Panc1 (cell line): ENCODE results near the gene NEGR1. TPM values are rescaled to one million over a fixed set of nuclear protein-coding genes. Genes with fewer than 3 reads are reported as not detected.

Experiments used
- ATAC-seq: fragments of 200-7000 bp; cut with Tn5 transposase; 2 replicates; pipeline ENCODE4 v1.9.1; 2020; ENCODE audit warnings: mild to moderate bottlenecking, moderate library complexity
- BruUV-seq: library from RNA; stranded (reverse); fragments of 400-500 nt; replicated peaks from 2 replicates; lab custom pipeline; 2021; lab: Mats Ljungman, UMichigan
- CTCF ChIA-PET: fragments of 300-600 bp; sonication (Branson Sonifier 250); formaldehyde crosslinking; loops from one replicate; lab custom pipeline; 2022; ENCODE audit warnings: antibody characterized with exemption; lab: Charles Lee
- POLR2A ChIA-PET: fragments of 300-600 bp; sonication (Branson Sonifier 250); formaldehyde crosslinking; loops from one replicate; lab custom pipeline; 2022; ENCODE audit warnings: antibody characterized with exemption; lab: Charles Lee
- DNase-seq: peaks from one replicate; pipeline ENCODE4 v3.0.0-alpha.2; 2010; ENCODE audit warnings: low read depth, low spot score
- H3K27ac ChIP-seq: 2 replicates; pipeline ENCODE4 v1.5.1; 2011; ENCODE audit warnings: mild to moderate bottlenecking, low read length, inconsistent platforms
- H3K27me3 ChIP-seq: fragments of 200-500 bp; sonication (Bioruptor generic); 2 replicates; pipeline ENCODE4 v1.6.0; 2014; ENCODE audit warnings: low read length, inconsistent platforms; ENCODE audit not compliant: control insufficient read depth, insufficient read depth
- H3K36me3 ChIP-seq: fragments of 200-500 bp; sonication (Bioruptor generic); 2 replicates; pipeline ENCODE4 v1.5.1; 2014; ENCODE audit warnings: inconsistent platforms, mild to moderate bottlenecking, low read length, moderate library complexity; ENCODE audit not compliant: control insufficient read depth, insufficient read depth
- H3K4me1 ChIP-seq: 2 replicates; pipeline ENCODE4 v1.5.1; 2011; ENCODE audit warnings: inconsistent platforms, mild to moderate bottlenecking, low read length, moderate library complexity; ENCODE audit not compliant: control insufficient read depth, insufficient read depth
- H3K4me3 ChIP-seq, 2 experiments: 2 replicates each; pipeline ENCODE4 v1.5.1; 2011 to 2012; ENCODE audit warnings: low read depth in 2 of 2, low read length in 2 of 2, mild to moderate bottlenecking in 2 of 2, inconsistent platforms in 1 of 2, moderate library complexity in 1 of 2
- H3K9me3 ChIP-seq: fragments of 200-500 bp; sonication (Bioruptor generic); 2 replicates; pipeline ENCODE4 v1.5.1; 2014; ENCODE audit warnings: low read depth, mild to moderate bottlenecking, inconsistent platforms, low read length, moderate library complexity; ENCODE audit not compliant: control insufficient read depth, insufficient read depth
- POLR2AphosphoS5 ChIP-seq: IDR thresholded peaks from 2 replicates; pipeline ENCODE4 v1.6.1; 2012; ENCODE audit warnings: mild to moderate bottlenecking, low read depth, low read length, moderate library complexity
- SIN3A ChIP-seq: IDR thresholded peaks from 2 replicates; pipeline ENCODE4 v1.6.1; 2012; ENCODE audit warnings: low read depth, mild to moderate bottlenecking, low read length, moderate library complexity, borderline replicate concordance; ENCODE audit not compliant: insufficient read depth
- TCF7L2 ChIP-seq: IDR thresholded peaks from 2 replicates; pipeline ENCODE4 v1.6.1; 2011; ENCODE audit warnings: mild to moderate bottlenecking, low read depth, low read length, inconsistent platforms
- in situ Hi-C: cut with HindIII; loops from 2 replicates; pipeline ENCODE4 v1.10.0; 2016; ENCODE audit warnings: low sequenced_read_pairs, low pct_unique_long_range_greater_than_20kb
- intact Hi-C: fragments of 100-400 bp; cut with micrococcal nuclease; formaldehyde crosslinking; loops from one replicate; pipeline ENCODE4 v1.10.0; 2022; ENCODE audit not compliant: unreplicated experiment
- total RNA-seq: library from RNA; stranded (reverse); gene quantifications from one replicate; pipeline ENCODE4 v1.2.1, GENCODE V29; 2021; ENCODE audit not compliant: unreplicated experiment
- TF ChIP-seq, protein P1 (sequence below), 2 experiments: IDR thresholded peaks; 2 replicates each; pipeline ENCODE4 v1.6.1; 2011 to 2012; ENCODE audit warnings: low read depth in 2 of 2, control low read depth in 1 of 2, low read length in 1 of 2, mild to moderate bottlenecking in 1 of 2, moderate library complexity in 1 of 2; ENCODE audit not compliant: insufficient read depth in 1 of 2
- TF ChIP-seq, protein P2 (sequence below): fragments of 450-650 bp; IDR thresholded peaks from 2 replicates; pipeline ENCODE4 v1.5.1; 2017; ENCODE audit warnings: mild to moderate bottlenecking

The NEGR1 gene
- total RNA-seq, 1 experiment from 2014 or later: 2.7 TPM

DNA sequence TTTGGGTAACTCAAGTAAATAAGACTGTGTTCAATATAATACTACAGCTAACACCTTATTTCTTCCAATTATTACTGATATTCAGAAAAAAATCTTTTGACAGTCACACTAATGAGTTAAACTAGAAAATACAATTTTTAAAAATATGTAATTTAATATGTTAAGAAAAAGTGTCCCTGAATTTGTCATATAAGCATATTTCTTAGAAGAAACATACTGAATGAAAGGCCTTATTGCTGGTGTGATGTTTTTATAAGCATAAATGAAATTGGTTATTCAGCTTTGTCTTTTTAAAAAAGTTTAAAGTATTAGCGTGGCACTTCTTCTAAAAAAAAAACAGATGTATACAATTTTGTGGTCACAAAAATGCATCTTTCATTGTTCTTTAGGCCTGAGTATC lies 267.3 kb downstream of the NEGR1 start:
- no peaks in the 10 kb centered on the region for H3K36me3 ChIP-seq
- CTCF ChIA-PET: no interaction called here
- no peaks in the 10 kb centered on the region for H3K4me1 ChIP-seq
- no peak for ATAC-seq
- DNase-seq: no peak
- intact Hi-C loops: no loop called here
- in situ Hi-C loops: no loop called here
- no TSS peak for BruUV-seq
- no peaks in the 10 kb centered on the region for H3K9me3 ChIP-seq
- no peak overlapping the region for H3K27ac ChIP-seq
- TF ChIP-seq, protein P1, sequence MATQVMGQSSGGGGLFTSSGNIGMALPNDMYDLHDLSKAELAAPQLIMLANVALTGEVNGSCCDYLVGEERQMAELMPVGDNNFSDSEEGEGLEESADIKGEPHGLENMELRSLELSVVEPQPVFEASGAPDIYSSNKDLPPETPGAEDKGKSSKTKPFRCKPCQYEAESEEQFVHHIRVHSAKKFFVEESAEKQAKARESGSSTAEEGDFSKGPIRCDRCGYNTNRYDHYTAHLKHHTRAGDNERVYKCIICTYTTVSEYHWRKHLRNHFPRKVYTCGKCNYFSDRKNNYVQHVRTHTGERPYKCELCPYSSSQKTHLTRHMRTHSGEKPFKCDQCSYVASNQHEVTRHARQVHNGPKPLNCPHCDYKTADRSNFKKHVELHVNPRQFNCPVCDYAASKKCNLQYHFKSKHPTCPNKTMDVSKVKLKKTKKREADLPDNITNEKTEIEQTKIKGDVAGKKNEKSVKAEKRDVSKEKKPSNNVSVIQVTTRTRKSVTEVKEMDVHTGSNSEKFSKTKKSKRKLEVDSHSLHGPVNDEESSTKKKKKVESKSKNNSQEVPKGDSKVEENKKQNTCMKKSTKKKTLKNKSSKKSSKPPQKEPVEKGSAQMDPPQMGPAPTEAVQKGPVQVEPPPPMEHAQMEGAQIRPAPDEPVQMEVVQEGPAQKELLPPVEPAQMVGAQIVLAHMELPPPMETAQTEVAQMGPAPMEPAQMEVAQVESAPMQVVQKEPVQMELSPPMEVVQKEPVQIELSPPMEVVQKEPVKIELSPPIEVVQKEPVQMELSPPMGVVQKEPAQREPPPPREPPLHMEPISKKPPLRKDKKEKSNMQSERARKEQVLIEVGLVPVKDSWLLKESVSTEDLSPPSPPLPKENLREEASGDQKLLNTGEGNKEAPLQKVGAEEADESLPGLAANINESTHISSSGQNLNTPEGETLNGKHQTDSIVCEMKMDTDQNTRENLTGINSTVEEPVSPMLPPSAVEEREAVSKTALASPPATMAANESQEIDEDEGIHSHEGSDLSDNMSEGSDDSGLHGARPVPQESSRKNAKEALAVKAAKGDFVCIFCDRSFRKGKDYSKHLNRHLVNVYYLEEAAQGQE (IDR thresholded peaks at IDR 0.05; ENCODE audit: insufficient read depth in 1 of 2, low read depth in 2 of 2, low read length in 1 of 2): no peak
- TF ChIP-seq POLR2AphosphoS5 (no peak), SIN3A (no peak), TCF7L2 (no peak)
- TF ChIP-seq, protein P2, sequence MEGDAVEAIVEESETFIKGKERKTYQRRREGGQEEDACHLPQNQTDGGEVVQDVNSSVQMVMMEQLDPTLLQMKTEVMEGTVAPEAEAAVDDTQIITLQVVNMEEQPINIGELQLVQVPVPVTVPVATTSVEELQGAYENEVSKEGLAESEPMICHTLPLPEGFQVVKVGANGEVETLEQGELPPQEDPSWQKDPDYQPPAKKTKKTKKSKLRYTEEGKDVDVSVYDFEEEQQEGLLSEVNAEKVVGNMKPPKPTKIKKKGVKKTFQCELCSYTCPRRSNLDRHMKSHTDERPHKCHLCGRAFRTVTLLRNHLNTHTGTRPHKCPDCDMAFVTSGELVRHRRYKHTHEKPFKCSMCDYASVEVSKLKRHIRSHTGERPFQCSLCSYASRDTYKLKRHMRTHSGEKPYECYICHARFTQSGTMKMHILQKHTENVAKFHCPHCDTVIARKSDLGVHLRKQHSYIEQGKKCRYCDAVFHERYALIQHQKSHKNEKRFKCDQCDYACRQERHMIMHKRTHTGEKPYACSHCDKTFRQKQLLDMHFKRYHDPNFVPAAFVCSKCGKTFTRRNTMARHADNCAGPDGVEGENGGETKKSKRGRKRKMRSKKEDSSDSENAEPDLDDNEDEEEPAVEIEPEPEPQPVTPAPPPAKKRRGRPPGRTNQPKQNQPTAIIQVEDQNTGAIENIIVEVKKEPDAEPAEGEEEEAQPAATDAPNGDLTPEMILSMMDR: no peak
- no peaks in the 10 kb centered on the region for H3K27me3 ChIP-seq
- POLR2A ChIA-PET: no interaction called here
- H3K4me3 ChIP-seq: no peak overlapping the region

DNA sequence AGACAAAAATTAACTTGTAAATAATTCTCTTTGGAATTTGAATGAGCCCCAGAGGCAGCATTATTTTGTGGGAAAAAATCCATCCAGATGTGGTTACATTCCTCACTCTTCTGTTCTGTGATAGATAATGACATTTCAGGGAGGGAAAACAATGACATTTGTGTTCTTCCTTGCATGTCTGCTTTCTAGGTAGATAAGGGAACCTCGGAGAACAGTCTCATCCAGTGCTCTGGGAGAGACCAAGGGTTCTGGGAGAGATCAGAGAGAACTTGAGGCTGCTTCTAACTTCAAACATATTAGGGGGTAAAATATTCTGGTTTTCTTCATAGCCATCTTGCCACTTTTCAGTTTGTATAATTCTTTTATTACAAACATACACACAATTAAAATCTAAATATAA lies 269.2 kb downstream of the NEGR1 start:
- in situ Hi-C loops: no loop called here
- no peak for DNase-seq
- intact Hi-C loops: no loop called here
- Histone ChIP-seq H3K27me3 (no peaks in the 10 kb centered on the region), H3K36me3 (no peaks in the 10 kb centered on the region), H3K4me1 (no peaks in the 10 kb centered on the region), H3K4me3 (no peak overlapping the region), H3K9me3 (no peaks in the 10 kb centered on the region), H3K27ac (no peak overlapping the region)
- no peak for ATAC-seq
- TF ChIP-seq POLR2AphosphoS5 (no peak), SIN3A (no peak), TCF7L2 (no peak)
- TF ChIP-seq, protein P2: no peak
- TF ChIP-seq, protein P1 (IDR thresholded peaks at IDR 0.05; ENCODE audit: insufficient read depth in 1 of 2, low read depth in 2 of 2, low read length in 1 of 2): no peak
- no TSS peak for BruUV-seq
- ChIA-PET POLR2A (no interaction called here), CTCF (no interaction called here)
